Measurements from ENCODE around the gene COL18A1.
"Not testable (repeated sequence)": the region's sequence is repeated elsewhere in the genome, so short reads cannot be mapped to it uniquely, and the experiment has no call there.

Gene COL18A1

GRCh38 chr21:45367402-45368351 is 37.3 kb upstream of the COL18A1 start:
- DNase-seq (ENCODE audit: low read depth): no peak

- not testable (repeated sequence) for DNase-seq (ENCODE audit: low read depth)
Observed at GRCh38 chr21:45369018-45369417, 35.9 kb upstream of the COL18A1 start.

GRCh38 chr21:45370575-45370974 is 34.4 kb upstream of the COL18A1 start:
- DNase-seq (ENCODE audit: low read depth): no peak

- DNase-seq (ENCODE audit: low read depth): no peak
Observed at GRCh38 chr21:45371081-45371480, 33.9 kb upstream of the COL18A1 start.

GRCh38 chr21:45371655-45372054 is 33.3 kb upstream of the COL18A1 start:
- DNase-seq (ENCODE audit: low read depth): no peak

- DNase-seq (ENCODE audit: low read depth): no peak
Observed at GRCh38 chr21:45372732-45373355, 32.1 kb upstream of the COL18A1 start.

GRCh38 chr21:45373991-45374816 is 30.8 kb upstream of the COL18A1 start:
- no peak for DNase-seq (ENCODE audit: low read depth)

GRCh38 chr21:45374826-45375455 is 30.0 kb upstream of the COL18A1 start:
- DNase-seq (ENCODE audit: low read depth): no peak

GRCh38 chr21:45376459-45377324 is 28.3 kb upstream of the COL18A1 start:
- no peak for DNase-seq (ENCODE audit: low read depth)

GRCh38 chr21:45377325-45377709 is 27.6 kb upstream of the COL18A1 start:
- DNase-seq (ENCODE audit: low read depth): no peak

GRCh38 chr21:45377866-45378257 is 27.1 kb upstream of the COL18A1 start:
- DNase-seq (ENCODE audit: low read depth): no peak

GRCh38 chr21:45378258-45378966 is 26.6 kb upstream of the COL18A1 start:
- no peak for DNase-seq (ENCODE audit: low read depth)

GRCh38 chr21:45379171-45379900 is 25.6 kb upstream of the COL18A1 start:
- no peak for DNase-seq (ENCODE audit: low read depth)

GRCh38 chr21:45379901-45380330 is 25.0 kb upstream of the COL18A1 start:
- DNase-seq (ENCODE audit: low read depth): no peak

GRCh38 chr21:45380566-45380965 is 24.4 kb upstream of the COL18A1 start:
- DNase-seq (ENCODE audit: low read depth): no peak

- DNase-seq (ENCODE audit: low read depth): no peak
Observed at GRCh38 chr21:45381036-45381787, 23.8 kb upstream of the COL18A1 start.

GRCh38 chr21:45381865-45382696 is 22.9 kb upstream of the COL18A1 start:
- no peak for DNase-seq (ENCODE audit: low read depth)

- no peak for DNase-seq (ENCODE audit: low read depth)
Observed at GRCh38 chr21:45382697-45382997, 22.3 kb upstream of the COL18A1 start.

Data from activated T-helper 9 cell treated with anti-CD3 and anti-CD28 coated beads, Interleukin-2, amount 50 U/mL, for 16 hours (primary cell).